Astrocyte (in vitro differentiated cells and primary cell): ENCODE data around the gene GEMIN2. TPM values are rescaled to one million over a fixed set of nuclear protein-coding genes. Genes with fewer than 3 reads are reported as not detected.
A peak's percentile ranks its signal among the peaks of the same experiment; 100 is the strongest.
"Not testable (repeated sequence)": the region's sequence is repeated elsewhere in the genome, so short reads cannot be mapped to it uniquely, and the experiment has no call there.

Experiments
- DNase-seq: peaks from one replicate; pipeline ENCODE4 v3.0.0-alpha.2; 2010; ENCODE audit warnings: low read depth
- FAIRE-seq: peaks from 2 replicates; lab custom pipeline; 2011; peaks lifted over from hg19 to GRCh38; lab: Jason Lieb, UNC
- H2AFZ ChIP-seq: 2 replicates; pipeline ENCODE4 v1.6.0; 2012; ENCODE audit warnings: low read depth, low read length, inconsistent platforms
- H3K27ac ChIP-seq: 2 replicates; pipeline ENCODE4 v1.5.1; 2011; ENCODE audit warnings: low read depth, low read length, inconsistent platforms
- H3K27me3 ChIP-seq: 2 replicates; pipeline ENCODE4 v1.6.0; 2011; ENCODE audit warnings: low read length, inconsistent platforms; ENCODE audit not compliant: insufficient read depth
- H3K36me3 ChIP-seq: 2 replicates; pipeline ENCODE4 v1.5.1; 2011; ENCODE audit warnings: low read length, inconsistent platforms; ENCODE audit not compliant: insufficient read depth
- H3K4me1 ChIP-seq: 2 replicates; pipeline ENCODE4 v1.5.1; 2011; ENCODE audit warnings: low read length, inconsistent platforms; ENCODE audit not compliant: insufficient read depth
- H3K4me2 ChIP-seq: 2 replicates; pipeline ENCODE4 v1.6.0; 2012; ENCODE audit warnings: low read length, inconsistent platforms
- H3K4me3 ChIP-seq: 2 replicates; pipeline ENCODE4 v1.5.1; 2011; ENCODE audit warnings: low read depth, mild to moderate bottlenecking, low read length, inconsistent platforms; ENCODE audit not compliant: insufficient read depth
- H3K79me2 ChIP-seq: 2 replicates; pipeline ENCODE4 v1.6.0; 2012; ENCODE audit warnings: mild to moderate bottlenecking, low read length, inconsistent platforms; ENCODE audit not compliant: insufficient read depth
- H3K9ac ChIP-seq: 2 replicates; pipeline ENCODE4 v1.6.0; 2012; ENCODE audit warnings: mild to moderate bottlenecking, low read length, inconsistent platforms
- H3K9me3 ChIP-seq: 2 replicates; pipeline ENCODE4 v1.5.1; 2012; ENCODE audit warnings: low read depth, mild to moderate bottlenecking, low read length, inconsistent platforms; ENCODE audit not compliant: insufficient read depth
- H4K20me1 ChIP-seq: 2 replicates; pipeline ENCODE4 v1.6.0; 2012; ENCODE audit warnings: low read length, inconsistent platforms; ENCODE audit not compliant: insufficient read depth
- H3K27ac Mint-ChIP-seq: one replicate; pipeline ENCODE4 v1.8.0; 2021; ENCODE audit warnings: mild to moderate bottlenecking, mixed read lengths; ENCODE audit not compliant: unreplicated experiment
- H3K27me3 Mint-ChIP-seq: one replicate; pipeline ENCODE4 v1.8.0; 2021; ENCODE audit warnings: low read depth, mixed read lengths; ENCODE audit not compliant: unreplicated experiment
- H3K36me3 Mint-ChIP-seq: one replicate; pipeline ENCODE4 v1.8.0; 2021; ENCODE audit warnings: low read depth, mixed read lengths; ENCODE audit not compliant: unreplicated experiment
- H3K4me1 Mint-ChIP-seq: one replicate; pipeline ENCODE4 v1.8.0; 2021; ENCODE audit warnings: low read depth, mixed read lengths; ENCODE audit not compliant: unreplicated experiment
- H3K4me3 Mint-ChIP-seq: one replicate; pipeline ENCODE4 v1.8.0; 2021; ENCODE audit warnings: mild to moderate bottlenecking, moderate library complexity, mixed read lengths; ENCODE audit not compliant: unreplicated experiment
- H3K9me3 Mint-ChIP-seq: one replicate; pipeline ENCODE4 v1.8.0; 2021; ENCODE audit warnings: mild to moderate bottlenecking, mixed read lengths; ENCODE audit not compliant: unreplicated experiment
- EZH2 ChIP-seq: IDR thresholded peaks from 2 replicates; pipeline ENCODE4 v1.6.1; 2012; ENCODE audit warnings: mild to moderate bottlenecking, low read length, inconsistent platforms; ENCODE audit not compliant: insufficient read depth
- total RNA-seq: library from RNA; stranded (reverse); gene quantifications from 2 replicates; pipeline ENCODE4 v1.2.1, GENCODE V29; 2021
- TF ChIP-seq, protein P1 (sequence below): IDR thresholded peaks from 2 replicates; pipeline ENCODE4 v1.5.1; 2011; ENCODE audit warnings: low read depth, mild to moderate bottlenecking, inconsistent platforms, low read length, moderate library complexity; ENCODE audit not compliant: insufficient read depth

GEMIN2 gene
- total RNA-seq, 1 donor from 2014 or later = 12.4 TPM

GRCh38 chr14:39091716-39092115, 22.4 kb upstream of the GEMIN2 start:
- Mint-ChIP-seq H3K4me3 (no peak overlapping the region), H3K36me3 (peaks cover 23% of the 10 kb centered on the region), H3K27me3 (no peaks in the 10 kb centered on the region), H3K9me3 (no peaks in the 10 kb centered on the region), H3K27ac (no peak overlapping the region), H3K4me1 (peaks cover 6% of the 10 kb centered on the region)
- no peaks in the 10 kb centered on the region for H3K27me3 ChIP-seq
- H3K27ac ChIP-seq = no peak overlapping the region
- H3K79me2 ChIP-seq = peaks cover 77% of the 10 kb centered on the region
- peaks cover 61% of the 10 kb centered on the region for H3K36me3 ChIP-seq
- H3K4me3 ChIP-seq = no peak overlapping the region
- peaks cover 69% of the 10 kb centered on the region for H4K20me1 ChIP-seq
- no peak for FAIRE-seq
- DNase-seq = no peak
- H3K4me1 ChIP-seq = no peaks in the 10 kb centered on the region
- H3K9me3 ChIP-seq = no peaks in the 10 kb centered on the region
- no peak overlapping the region for H2AFZ ChIP-seq
- no peak overlapping the region for H3K4me2 ChIP-seq
- H3K9ac ChIP-seq = no peak overlapping the region
- TF ChIP-seq EZH2 = no peak
- TF ChIP-seq, protein P1, sequence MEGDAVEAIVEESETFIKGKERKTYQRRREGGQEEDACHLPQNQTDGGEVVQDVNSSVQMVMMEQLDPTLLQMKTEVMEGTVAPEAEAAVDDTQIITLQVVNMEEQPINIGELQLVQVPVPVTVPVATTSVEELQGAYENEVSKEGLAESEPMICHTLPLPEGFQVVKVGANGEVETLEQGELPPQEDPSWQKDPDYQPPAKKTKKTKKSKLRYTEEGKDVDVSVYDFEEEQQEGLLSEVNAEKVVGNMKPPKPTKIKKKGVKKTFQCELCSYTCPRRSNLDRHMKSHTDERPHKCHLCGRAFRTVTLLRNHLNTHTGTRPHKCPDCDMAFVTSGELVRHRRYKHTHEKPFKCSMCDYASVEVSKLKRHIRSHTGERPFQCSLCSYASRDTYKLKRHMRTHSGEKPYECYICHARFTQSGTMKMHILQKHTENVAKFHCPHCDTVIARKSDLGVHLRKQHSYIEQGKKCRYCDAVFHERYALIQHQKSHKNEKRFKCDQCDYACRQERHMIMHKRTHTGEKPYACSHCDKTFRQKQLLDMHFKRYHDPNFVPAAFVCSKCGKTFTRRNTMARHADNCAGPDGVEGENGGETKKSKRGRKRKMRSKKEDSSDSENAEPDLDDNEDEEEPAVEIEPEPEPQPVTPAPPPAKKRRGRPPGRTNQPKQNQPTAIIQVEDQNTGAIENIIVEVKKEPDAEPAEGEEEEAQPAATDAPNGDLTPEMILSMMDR = no peak

- TF ChIP-seq, protein P1 = no peak
- no peak for TF ChIP-seq EZH2
- no peak overlapping the region for H3K27ac Mint-ChIP-seq
- no peaks in the 10 kb centered on the region for H3K9me3 Mint-ChIP-seq
- Histone ChIP-seq H3K4me2 (no peak overlapping the region), H3K27ac (no peak overlapping the region), H3K4me1 (peaks cover 4% of the 10 kb centered on the region), H2AFZ (no peak overlapping the region), H3K9me3 (no peaks in the 10 kb centered on the region), H3K27me3 (no peaks in the 10 kb centered on the region), H3K79me2 (peaks cover 85% of the 10 kb centered on the region), H4K20me1 (peaks cover 75% of the 10 kb centered on the region), H3K4me3 (no peak overlapping the region), H3K36me3 (peaks cover 51% of the 10 kb centered on the region), H3K9ac (no peak overlapping the region)
- no peaks in the 10 kb centered on the region for H3K27me3 Mint-ChIP-seq
- DNase-seq (no peak), FAIRE-seq (no peak)
- H3K36me3 Mint-ChIP-seq = peaks cover 17% of the 10 kb centered on the region
- H3K4me1 Mint-ChIP-seq = peaks cover 16% of the 10 kb centered on the region
- no peak overlapping the region for H3K4me3 Mint-ChIP-seq
These were observed 19.6 kb upstream of the GEMIN2 start for GRCh38 chr14:39094515-39094914.

GRCh38 chr14:39097159-39097558, 17.0 kb upstream of the GEMIN2 start:
- Histone ChIP-seq H4K20me1 (peaks cover 72% of the 10 kb centered on the region), H3K4me3 (no peak overlapping the region), H3K4me2 (peak overlapping the region; percentile 55), H3K4me1 (peaks cover 4% of the 10 kb centered on the region), H3K36me3 (peaks cover 28% of the 10 kb centered on the region), H3K27me3 (no peaks in the 10 kb centered on the region), H3K27ac (peak overlapping the region; percentile 3), H3K79me2 (peaks cover 87% of the 10 kb centered on the region), H3K9ac (no peak overlapping the region), H3K9me3 (no peaks in the 10 kb centered on the region), H2AFZ (no peak overlapping the region)
- Mint-ChIP-seq H3K4me3 (peak overlapping the region; percentile 37), H3K9me3 (no peaks in the 10 kb centered on the region), H3K36me3 (peaks cover 9% of the 10 kb centered on the region), H3K27ac (peak overlapping the region; percentile 77), H3K27me3 (no peaks in the 10 kb centered on the region), H3K4me1 (peaks cover 26% of the 10 kb centered on the region)
- DNase-seq (peak; percentile 85), FAIRE-seq (no peak)
- TF ChIP-seq, protein P1 = no peak
- TF ChIP-seq EZH2 = no peak

GRCh38 chr14:39099215-39099614, 14.9 kb upstream of the GEMIN2 start:
- not testable (repeated sequence) for FAIRE-seq, H2AFZ ChIP-seq, H3K9me3 ChIP-seq, H3K4me1 ChIP-seq, H3K4me2 ChIP-seq, H3K27ac ChIP-seq, H3K9ac ChIP-seq, H3K9me3 Mint-ChIP-seq, DNase-seq, H3K27me3 Mint-ChIP-seq, H3K27me3 ChIP-seq, H3K36me3 Mint-ChIP-seq, H3K4me3 ChIP-seq
- peaks cover 30% of the 10 kb centered on the region for H3K4me1 Mint-ChIP-seq
- Histone ChIP-seq H3K36me3 (peaks cover 13% of the 10 kb centered on the region), H4K20me1 (peaks cover 63% of the 10 kb centered on the region), H3K79me2 (peaks cover 94% of the 10 kb centered on the region)
- peak overlapping the region; percentile 34 for H3K27ac Mint-ChIP-seq
- H3K4me3 Mint-ChIP-seq = peak overlapping the region; percentile 97
